NT2/D1 (cell line): ENCODE results near the gene GLMN.

Experiments
- DNase-seq: peaks from one replicate; pipeline ENCODE4 v3.0.0-alpha.2; 2011; ENCODE audit warnings: low read depth, low spot score
- H3K27me3 ChIP-seq: 2 replicates; pipeline ENCODE4 v1.6.0; 2011; ENCODE audit warnings: mild to moderate bottlenecking; ENCODE audit not compliant: insufficient read length, insufficient read depth
- H3K36me3 ChIP-seq: 2 replicates; pipeline ENCODE4 v1.6.1; 2011; ENCODE audit warnings: mild to moderate bottlenecking, low read length, mixed read lengths; ENCODE audit not compliant: insufficient read depth, insufficient read length
- H3K4me1 ChIP-seq: 2 replicates; pipeline ENCODE4 v1.5.1; 2011; ENCODE audit not compliant: insufficient read depth, insufficient read length
- H3K4me3 ChIP-seq: 2 replicates; pipeline ENCODE4 v1.5.1; 2011; ENCODE audit warnings: low read depth; ENCODE audit not compliant: insufficient read length
- H3K9ac ChIP-seq: 2 replicates; pipeline ENCODE4 v1.6.0; 2011; ENCODE audit warnings: low read depth; ENCODE audit not compliant: insufficient read length
- H3K9me3 ChIP-seq: 2 replicates; pipeline ENCODE4 v1.5.1; 2011; ENCODE audit warnings: mild to moderate bottlenecking, low read length; ENCODE audit not compliant: insufficient read depth
- SUZ12 ChIP-seq: IDR thresholded peaks from 2 replicates; pipeline ENCODE4 v1.6.1; 2011; ENCODE audit not compliant: insufficient read length, insufficient read depth; ENCODE audit errors: extremely low read depth
- YY1 ChIP-seq: IDR thresholded peaks from 2 replicates; pipeline ENCODE4 v1.6.1; 2011; ENCODE audit not compliant: insufficient read length, insufficient read depth
- ZNF274 ChIP-seq: IDR thresholded peaks from 2 replicates; pipeline ENCODE4 v1.6.1; 2011; ENCODE audit warnings: mild to moderate bottlenecking, low read depth, low read length

Gene GLMN

GRCh38 chr1:92298573-92299476, at the start of gene GLMN, which contains the start of gene RPAP2:
GLMN (minus strand) TSS chr1:92298987; CDS start chr1:92297999, 988 bp downstream.
RPAP2 (plus strand) TSS chr1:92299059; CDS start chr1:92299074, 15 bp downstream.
- DNase-seq, result peak; percentile 81

GRCh38 chr1:92346866-92347640, 48.3 kb upstream of the GLMN start:
- no peaks in the 10 kb centered on the region for H3K4me1 ChIP-seq
- no peak for DNase-seq
- H3K9me3 ChIP-seq, result no peaks in the 10 kb centered on the region
- H3K27me3 ChIP-seq, result no peaks in the 10 kb centered on the region
- TF ChIP-seq SUZ12 (no peak), YY1 (no peak), ZNF274 (no peak)
- no peak overlapping the region for H3K9ac ChIP-seq
- peaks cover 44% of the 10 kb centered on the region for H3K36me3 ChIP-seq
- no peak overlapping the region for H3K4me3 ChIP-seq

More at GRCh38 chr1:92298573-92299476, at the start of gene GLMN, which contains the start of gene RPAP2:
- Histone ChIP-seq H3K9me3 (no peaks in the 10 kb centered on the region), H3K27me3 (no peaks in the 10 kb centered on the region), H3K4me1 (no peaks in the 10 kb centered on the region), H3K4me3 (peak within 1 kb of the TSS; percentile 99), H3K36me3 (peaks cover 59% of the 10 kb centered on the region), H3K9ac (peak within 1 kb of the TSS; percentile 98)
- TF ChIP-seq ZNF274 (no peak), SUZ12 (no peak), YY1 (no peak)

- H3K36me3 ChIP-seq, result peaks cover 44% of the 10 kb centered on the region
- no peaks in the 10 kb centered on the region for H3K4me1 ChIP-seq
- H3K27me3 ChIP-seq, result no peaks in the 10 kb centered on the region
- H3K9ac ChIP-seq, result no peak overlapping the region
- no peak for DNase-seq
- TF ChIP-seq ZNF274 (no peak), SUZ12 (no peak), YY1 (no peak)
- H3K4me3 ChIP-seq, result no peak overlapping the region
- H3K9me3 ChIP-seq, result no peaks in the 10 kb centered on the region
These were observed 44.3 kb upstream of the GLMN start for GRCh38 chr1:92343061-92343460.

GRCh38 chr1:92342401-92342800, 43.6 kb upstream of the GLMN start:
- TF ChIP-seq YY1, result no peak
- TF ChIP-seq SUZ12, result no peak
- TF ChIP-seq ZNF274, result no peak
- Histone ChIP-seq H3K4me3 (no peak overlapping the region), H3K9me3 (no peaks in the 10 kb centered on the region), H3K27me3 (no peaks in the 10 kb centered on the region), H3K9ac (no peak overlapping the region), H3K4me1 (no peaks in the 10 kb centered on the region), H3K36me3 (peaks cover 44% of the 10 kb centered on the region)
- DNase-seq, result no peak

GRCh38 chr1:92340154-92340553, 41.4 kb upstream of the GLMN start:
- no peak for TF ChIP-seq ZNF274
- no peak for TF ChIP-seq YY1
- no peak for TF ChIP-seq SUZ12
- no peaks in the 10 kb centered on the region for H3K27me3 ChIP-seq
- peaks cover 49% of the 10 kb centered on the region for H3K36me3 ChIP-seq

GRCh38 chr1:92333668-92334067, 34.9 kb upstream of the GLMN start:
- no peaks in the 10 kb centered on the region for H3K27me3 ChIP-seq
- DNase-seq, result no peak
- no peaks in the 10 kb centered on the region for H3K4me1 ChIP-seq
- H3K36me3 ChIP-seq, result peaks cover 40% of the 10 kb centered on the region
- H3K9ac ChIP-seq, result no peak overlapping the region
- no peaks in the 10 kb centered on the region for H3K9me3 ChIP-seq
- TF ChIP-seq SUZ12 (no peak), ZNF274 (no peak), YY1 (no peak)
- no peak overlapping the region for H3K4me3 ChIP-seq

More at GRCh38 chr1:92340154-92340553, 41.4 kb upstream of the GLMN start:
- no peaks in the 10 kb centered on the region for H3K9me3 ChIP-seq
- H3K4me1 ChIP-seq, result no peaks in the 10 kb centered on the region
- no peak for DNase-seq
- no peak overlapping the region for H3K4me3 ChIP-seq
- no peak overlapping the region for H3K9ac ChIP-seq
